ENCODE results near the gene CST9L. TPM values are rescaled to one million over a fixed set of nuclear protein-coding genes. Genes with fewer than 3 reads are reported as not detected.

CST9L gene
- total RNA-seq, 1 donor from 2014 or later = not detected

Other genes starting within 250 kb of the CST9L start
- 34.2 and 35.1 TPM in 2 replicates for gene NXT1, start 217.7 kb downstream of the CST9L start, total RNA-seq
- 14.3 and 15.1 TPM in 2 replicates for gene GZF1, start 206.3 kb downstream of the CST9L start, total RNA-seq
- 11.9 and 12.2 TPM in 2 replicates for gene NAPB, start 147.0 kb downstream of the CST9L start, total RNA-seq
- gene CSTL1, start 128.8 kb downstream of the CST9L start, total RNA-seq = not detected in 2 replicates
- not detected in 2 replicates for gene CST11, start 115.6 kb downstream of the CST9L start, total RNA-seq
- not detected in 2 replicates for gene CST8, start 77.4 kb downstream of the CST9L start, total RNA-seq
- not detected in 2 replicates for gene CST9, start 37.4 kb upstream of the CST9L start, total RNA-seq
- gene CST3, start 69.5 kb upstream of the CST9L start, total RNA-seq = 1.8 and 2.5 TPM in 2 replicates
- not detected in 2 replicates for gene CST4, start 120.6 kb upstream of the CST9L start, total RNA-seq
- gene CST1, start 182.5 kb upstream of the CST9L start, total RNA-seq = not detected in 2 replicates

All from T-helper 2 cell treated with Interferon-gamma antibody and Interleukin-4, amounts not matched to agents 100 ng/mL and 5 ng/mL, for 36 hours (primary cell).